ENCODE results near the gene CADM2.

Gene CADM2

DNA sequence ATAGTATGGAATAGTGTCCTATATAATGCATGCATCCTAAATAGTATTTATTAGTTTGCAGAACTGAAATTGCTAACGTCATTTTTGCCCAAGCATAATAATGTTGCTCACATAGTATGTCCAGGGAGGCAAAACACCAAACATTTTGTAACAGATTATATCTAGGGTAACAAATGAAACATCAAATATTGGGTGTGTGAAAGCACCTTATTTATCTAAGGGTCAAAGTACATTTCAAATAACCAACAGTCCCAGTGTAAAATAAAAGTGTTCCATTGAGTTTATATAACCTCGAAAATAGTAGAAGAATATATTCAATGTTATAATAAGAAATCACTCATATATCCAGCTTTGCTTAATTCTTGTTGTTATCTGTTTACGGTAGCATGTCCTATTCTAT is 363.1 kb downstream of the CADM2 start:
- Histone ChIP-seq H3K36me3 (ENCODE audit: control insufficient read depth in 1 of 2, insufficient read depth in 2 of 2, low read length in 2 of 2) (no peaks in the 10 kb centered on the region), H3K9ac (ENCODE audit: low read depth in 1 of 2, low read length in 2 of 2) (no peak overlapping the region), H3K27me3 (ENCODE audit: control insufficient read depth in 1 of 2, insufficient read depth in 2 of 2, low read length in 2 of 2) (no peaks in the 10 kb centered on the region), H3K9me3 (ENCODE audit: control insufficient read depth in 1 of 2, low read length in 2 of 2) (peaks cover 2 to 7% of the 10 kb centered on the region in 2 donors), H3K27ac (ENCODE audit: low read depth, low read length) (no peak overlapping the region), H3K4me1 (ENCODE audit: control insufficient read depth in 1 of 2, insufficient read depth in 2 of 2, low read length in 2 of 2) (no peaks in the 10 kb centered on the region), H3K4me3 (ENCODE audit: low read depth in 1 of 2, low read length in 2 of 2) (no peak overlapping the region)

DNA sequence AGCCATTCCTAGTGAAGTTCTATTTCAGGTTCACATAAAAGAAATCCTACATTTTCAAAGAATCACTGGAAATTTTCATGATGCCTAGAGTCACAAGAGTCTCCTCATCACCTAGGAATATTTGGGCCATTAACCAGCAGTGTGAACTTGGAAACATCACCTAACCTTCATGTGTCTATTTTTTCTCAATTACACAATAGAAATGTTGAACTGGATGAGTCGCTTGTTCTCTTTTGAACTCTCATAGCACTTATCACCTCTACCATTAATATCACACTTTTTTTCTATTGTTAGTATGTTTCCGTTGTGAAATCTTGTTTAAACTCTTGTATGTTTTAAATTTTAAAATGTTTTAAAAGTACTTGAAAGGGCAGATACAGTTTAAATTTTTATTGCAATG is 371.3 kb downstream of the CADM2 start:
- H3K9me3 ChIP-seq (ENCODE audit: control insufficient read depth in 1 of 2, low read length in 2 of 2) = no peaks in the 10 kb centered on the region
- no peak overlapping the region for H3K4me3 ChIP-seq (ENCODE audit: low read depth in 1 of 2, low read length in 2 of 2)
- no peak overlapping the region for H3K27ac ChIP-seq (ENCODE audit: low read depth, low read length)
- H3K27me3 ChIP-seq (ENCODE audit: control insufficient read depth in 1 of 2, insufficient read depth in 2 of 2, low read length in 2 of 2) = no peaks in the 10 kb centered on the region
- no peaks in the 10 kb centered on the region for H3K4me1 ChIP-seq (ENCODE audit: control insufficient read depth in 1 of 2, insufficient read depth in 2 of 2, low read length in 2 of 2)
- no peak overlapping the region for H3K9ac ChIP-seq (ENCODE audit: low read depth in 1 of 2, low read length in 2 of 2)
- no peaks in the 10 kb centered on the region for H3K36me3 ChIP-seq (ENCODE audit: control insufficient read depth in 1 of 2, insufficient read depth in 2 of 2, low read length in 2 of 2)

DNA sequence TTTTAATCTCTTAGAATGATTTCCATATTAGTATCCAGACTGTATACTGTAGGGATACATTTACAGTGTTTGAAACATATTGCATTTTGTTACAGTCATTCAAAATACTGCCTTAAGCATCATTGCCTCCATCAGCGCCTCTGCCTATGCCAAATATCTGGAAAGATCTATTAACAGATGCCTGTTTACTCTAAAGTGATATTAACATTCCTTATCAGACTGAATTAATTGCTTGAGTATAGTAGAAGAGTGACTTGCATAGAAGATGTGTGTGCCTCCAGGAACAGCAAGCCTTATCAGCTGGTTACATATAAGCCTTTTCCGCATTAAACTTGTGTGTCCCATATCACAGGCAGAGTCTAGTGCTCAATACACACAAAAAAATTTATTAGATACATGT is 379.1 kb downstream of the CADM2 start:
- Histone ChIP-seq H3K4me1 (ENCODE audit: control insufficient read depth in 1 of 2, insufficient read depth in 2 of 2, low read length in 2 of 2) (no peaks in the 10 kb centered on the region), H3K9me3 (ENCODE audit: control insufficient read depth in 1 of 2, low read length in 2 of 2) (no peaks in the 10 kb centered on the region), H3K9ac (ENCODE audit: low read depth in 1 of 2, low read length in 2 of 2) (no peak overlapping the region), H3K36me3 (ENCODE audit: control insufficient read depth in 1 of 2, insufficient read depth in 2 of 2, low read length in 2 of 2) (no peaks in the 10 kb centered on the region), H3K27me3 (ENCODE audit: control insufficient read depth in 1 of 2, insufficient read depth in 2 of 2, low read length in 2 of 2) (no peaks in the 10 kb centered on the region), H3K4me3 (ENCODE audit: low read depth in 1 of 2, low read length in 2 of 2) (no peak overlapping the region), H3K27ac (ENCODE audit: low read depth, low read length) (no peak overlapping the region)

DNA sequence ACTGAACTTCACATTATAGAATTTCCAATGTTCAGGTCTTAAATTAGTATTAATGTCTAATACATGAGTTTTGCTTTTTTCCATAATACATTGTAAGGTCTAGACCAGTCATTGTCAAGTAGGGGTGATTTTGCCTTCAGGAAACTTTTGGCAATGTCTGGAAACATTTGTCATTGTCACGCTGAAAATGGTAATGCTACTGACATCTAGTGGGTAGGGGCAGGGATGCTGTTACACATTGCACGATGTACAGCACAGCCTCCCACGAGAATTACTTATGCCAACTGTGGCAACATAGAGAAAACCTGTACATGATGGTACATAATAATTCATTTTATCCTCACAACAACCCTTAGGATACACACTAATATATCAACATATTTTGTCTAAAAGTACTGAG is 384.1 kb downstream of the CADM2 start:
- Histone ChIP-seq H3K27me3 (ENCODE audit: control insufficient read depth in 1 of 2, insufficient read depth in 2 of 2, low read length in 2 of 2) (no peaks in the 10 kb centered on the region), H3K4me3 (ENCODE audit: low read depth in 1 of 2, low read length in 2 of 2) (no peak overlapping the region), H3K4me1 (ENCODE audit: control insufficient read depth in 1 of 2, insufficient read depth in 2 of 2, low read length in 2 of 2) (no peaks in the 10 kb centered on the region), H3K27ac (ENCODE audit: low read depth, low read length) (no peak overlapping the region), H3K9ac (ENCODE audit: low read depth in 1 of 2, low read length in 2 of 2) (no peak overlapping the region), H3K36me3 (ENCODE audit: control insufficient read depth in 1 of 2, insufficient read depth in 2 of 2, low read length in 2 of 2) (no peaks in the 10 kb centered on the region), H3K9me3 (ENCODE audit: control insufficient read depth in 1 of 2, low read length in 2 of 2) (peaks cover 0 to under 1% of the 10 kb centered on the region in 2 donors)

DNA sequence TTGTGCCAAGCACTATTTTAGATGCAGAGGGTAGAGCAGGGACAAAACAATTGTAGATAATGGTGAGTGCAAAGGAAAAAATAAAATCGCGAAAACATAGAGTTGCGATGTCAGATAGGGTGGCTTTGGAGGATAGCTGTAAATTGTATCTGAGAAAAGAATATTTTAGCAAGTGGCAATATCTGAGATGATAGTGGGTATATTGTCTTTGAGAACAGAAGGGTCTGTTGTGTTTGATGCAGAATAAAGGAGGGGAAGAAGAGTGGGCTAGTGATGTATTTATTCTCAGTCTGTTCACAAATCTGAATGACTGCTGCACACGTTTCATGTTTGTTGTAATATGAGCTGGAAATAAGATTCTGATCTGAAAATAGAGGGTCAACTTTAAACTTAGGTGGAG is 396.8 kb downstream of the CADM2 start:
- Histone ChIP-seq H3K27me3 (ENCODE audit: control insufficient read depth in 1 of 2, insufficient read depth in 2 of 2, low read length in 2 of 2) (no peaks in the 10 kb centered on the region), H3K9me3 (ENCODE audit: control insufficient read depth in 1 of 2, low read length in 2 of 2) (no peaks in the 10 kb centered on the region), H3K9ac (ENCODE audit: low read depth in 1 of 2, low read length in 2 of 2) (no peak overlapping the region), H3K4me1 (ENCODE audit: control insufficient read depth in 1 of 2, insufficient read depth in 2 of 2, low read length in 2 of 2) (no peaks in the 10 kb centered on the region), H3K36me3 (ENCODE audit: control insufficient read depth in 1 of 2, insufficient read depth in 2 of 2, low read length in 2 of 2) (no peaks in the 10 kb centered on the region), H3K4me3 (ENCODE audit: low read depth in 1 of 2, low read length in 2 of 2) (no peak overlapping the region), H3K27ac (ENCODE audit: low read depth, low read length) (no peak overlapping the region)

DNA sequence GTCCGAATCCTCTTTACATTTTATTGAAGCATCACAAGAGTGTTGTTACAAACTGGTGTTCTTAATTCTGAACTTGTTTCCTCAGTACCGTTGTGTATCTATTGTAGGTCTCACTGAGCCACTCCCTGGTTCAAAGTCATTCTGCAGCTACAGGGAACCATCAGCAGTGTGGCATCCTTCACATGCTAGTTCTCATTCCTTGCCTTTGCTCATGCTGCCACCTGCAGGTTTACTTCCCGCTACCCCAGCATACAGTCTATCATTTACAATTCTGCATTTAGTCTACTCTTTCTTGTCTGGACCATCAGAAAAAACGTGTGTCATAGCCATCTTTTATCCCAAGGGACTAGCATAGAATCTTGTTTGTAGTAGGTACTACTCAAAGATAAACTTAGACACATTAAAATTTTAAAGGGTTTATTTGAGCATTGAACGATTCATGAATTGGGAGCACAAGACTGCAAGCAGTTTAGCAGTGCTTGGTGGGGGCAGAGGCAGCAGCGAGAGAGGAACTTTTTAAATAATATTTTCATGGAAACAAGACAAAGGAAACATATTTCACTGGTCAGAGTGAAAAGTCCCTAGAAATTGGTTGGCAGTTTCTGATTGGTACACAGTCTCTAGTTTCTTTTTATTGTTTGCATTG is 402.1 kb downstream of the CADM2 start:
- Histone ChIP-seq H3K4me1 (ENCODE audit: control insufficient read depth in 1 of 2, insufficient read depth in 2 of 2, low read length in 2 of 2) (no peaks in the 10 kb centered on the region), H3K27ac (ENCODE audit: low read depth, low read length) (no peak overlapping the region), H3K36me3 (ENCODE audit: control insufficient read depth in 1 of 2, insufficient read depth in 2 of 2, low read length in 2 of 2) (no peaks in the 10 kb centered on the region), H3K9me3 (ENCODE audit: control insufficient read depth in 1 of 2, low read length in 2 of 2) (no peaks in the 10 kb centered on the region), H3K4me3 (ENCODE audit: low read depth in 1 of 2, low read length in 2 of 2) (no peak overlapping the region), H3K27me3 (ENCODE audit: control insufficient read depth in 1 of 2, insufficient read depth in 2 of 2, low read length in 2 of 2) (no peaks in the 10 kb centered on the region), H3K9ac (ENCODE audit: low read depth in 1 of 2, low read length in 2 of 2) (no peak overlapping the region)

DNA sequence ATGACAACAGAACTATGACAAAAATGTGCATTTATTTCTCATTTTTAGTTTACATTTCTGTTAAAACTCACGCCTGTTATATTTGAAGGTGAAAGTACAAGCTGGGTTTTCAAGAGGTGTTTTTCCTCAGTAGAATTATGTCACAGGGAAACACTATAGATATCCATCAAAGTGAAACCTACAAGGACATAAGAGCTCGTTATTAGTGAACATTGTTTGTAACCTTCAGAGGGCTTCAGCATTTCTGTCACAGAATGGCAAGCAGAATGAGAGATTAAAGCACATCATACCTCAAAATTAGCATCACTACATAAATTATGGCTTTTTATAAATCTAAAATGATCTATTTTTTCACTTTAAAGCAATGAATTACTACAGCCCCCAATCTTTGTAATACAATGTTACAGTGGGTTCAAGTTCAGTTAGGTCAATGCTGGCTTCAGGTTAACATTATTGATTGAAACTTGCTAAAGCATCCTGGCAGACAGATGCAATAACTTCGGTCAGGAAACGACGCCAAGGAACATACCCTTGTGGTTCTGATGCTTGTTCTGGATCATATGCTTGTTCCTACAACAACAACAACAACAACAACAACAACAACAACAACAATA is 405.6 kb downstream of the CADM2 start:
- no peaks in the 10 kb centered on the region for H3K9me3 ChIP-seq (ENCODE audit: control insufficient read depth in 1 of 2, low read length in 2 of 2)
- no peak overlapping the region for H3K27ac ChIP-seq (ENCODE audit: low read depth, low read length)
- H3K4me1 ChIP-seq (ENCODE audit: control insufficient read depth in 1 of 2, insufficient read depth in 2 of 2, low read length in 2 of 2) = no peaks in the 10 kb centered on the region
- H3K9ac ChIP-seq (ENCODE audit: low read depth in 1 of 2, low read length in 2 of 2) = no peak overlapping the region
- H3K36me3 ChIP-seq (ENCODE audit: control insufficient read depth in 1 of 2, insufficient read depth in 2 of 2, low read length in 2 of 2) = no peaks in the 10 kb centered on the region
- no peak overlapping the region for H3K4me3 ChIP-seq (ENCODE audit: low read depth in 1 of 2, low read length in 2 of 2)
- H3K27me3 ChIP-seq (ENCODE audit: control insufficient read depth in 1 of 2, insufficient read depth in 2 of 2, low read length in 2 of 2) = no peaks in the 10 kb centered on the region

DNA sequence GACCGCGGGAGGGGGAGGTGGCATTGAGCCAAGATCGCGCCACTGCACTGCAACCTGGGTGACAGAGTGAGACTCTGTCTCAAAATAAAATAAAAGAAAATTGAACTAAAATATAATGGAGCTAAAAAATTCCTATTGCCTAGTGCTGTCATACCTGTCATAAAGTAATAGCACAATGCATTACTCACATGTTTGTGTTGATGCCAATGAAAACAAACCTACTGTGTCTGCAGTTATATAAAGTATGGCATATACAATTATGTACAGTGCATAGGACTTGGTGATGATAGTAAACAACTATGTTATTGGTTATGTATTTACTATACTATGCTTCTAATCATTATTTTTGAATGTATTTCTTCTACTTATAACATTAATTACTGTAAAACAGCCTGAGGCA is 411.6 kb downstream of the CADM2 start:
- Histone ChIP-seq H3K9ac (ENCODE audit: low read depth in 1 of 2, low read length in 2 of 2) (no peak overlapping the region), H3K9me3 (ENCODE audit: control insufficient read depth in 1 of 2, low read length in 2 of 2) (peaks cover 0 to 4% of the 10 kb centered on the region in 2 donors), H3K27me3 (ENCODE audit: control insufficient read depth in 1 of 2, insufficient read depth in 2 of 2, low read length in 2 of 2) (no peaks in the 10 kb centered on the region), H3K4me1 (ENCODE audit: control insufficient read depth in 1 of 2, insufficient read depth in 2 of 2, low read length in 2 of 2) (no peaks in the 10 kb centered on the region), H3K4me3 (ENCODE audit: low read depth in 1 of 2, low read length in 2 of 2) (no peak overlapping the region), H3K27ac (ENCODE audit: low read depth, low read length) (no peak overlapping the region), H3K36me3 (ENCODE audit: control insufficient read depth in 1 of 2, insufficient read depth in 2 of 2, low read length in 2 of 2) (no peaks in the 10 kb centered on the region)

DNA sequence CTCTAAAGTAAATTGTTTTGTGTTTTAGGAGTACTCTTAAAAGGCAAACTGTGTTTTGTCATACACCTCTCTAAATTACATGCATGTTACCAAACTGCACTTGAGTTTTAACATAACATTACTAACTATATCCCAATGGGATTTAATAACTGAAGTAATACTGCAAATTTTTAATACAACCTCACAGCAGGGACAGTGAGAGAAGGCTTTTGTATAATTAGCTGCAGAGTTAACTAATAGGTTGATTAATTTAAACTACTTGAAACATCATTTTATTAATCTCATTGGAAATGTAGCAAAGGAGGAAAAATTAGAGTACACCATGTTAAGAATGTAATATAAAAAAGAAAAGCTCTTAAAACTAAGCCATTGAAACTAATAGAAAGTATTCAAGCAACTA is 417.3 kb downstream of the CADM2 start:
- H3K4me1 ChIP-seq (ENCODE audit: control insufficient read depth in 1 of 2, insufficient read depth in 2 of 2, low read length in 2 of 2) = no peaks in the 10 kb centered on the region
- peaks cover 0 to 4% of the 10 kb centered on the region in 2 donors for H3K9me3 ChIP-seq (ENCODE audit: control insufficient read depth in 1 of 2, low read length in 2 of 2)
- H3K4me3 ChIP-seq (ENCODE audit: low read depth in 1 of 2, low read length in 2 of 2) = no peak overlapping the region
- H3K27ac ChIP-seq (ENCODE audit: low read depth, low read length) = no peak overlapping the region
- H3K27me3 ChIP-seq (ENCODE audit: control insufficient read depth in 1 of 2, insufficient read depth in 2 of 2, low read length in 2 of 2) = no peaks in the 10 kb centered on the region
- no peak overlapping the region for H3K9ac ChIP-seq (ENCODE audit: low read depth in 1 of 2, low read length in 2 of 2)
- H3K36me3 ChIP-seq (ENCODE audit: control insufficient read depth in 1 of 2, insufficient read depth in 2 of 2, low read length in 2 of 2) = no peaks in the 10 kb centered on the region

DNA sequence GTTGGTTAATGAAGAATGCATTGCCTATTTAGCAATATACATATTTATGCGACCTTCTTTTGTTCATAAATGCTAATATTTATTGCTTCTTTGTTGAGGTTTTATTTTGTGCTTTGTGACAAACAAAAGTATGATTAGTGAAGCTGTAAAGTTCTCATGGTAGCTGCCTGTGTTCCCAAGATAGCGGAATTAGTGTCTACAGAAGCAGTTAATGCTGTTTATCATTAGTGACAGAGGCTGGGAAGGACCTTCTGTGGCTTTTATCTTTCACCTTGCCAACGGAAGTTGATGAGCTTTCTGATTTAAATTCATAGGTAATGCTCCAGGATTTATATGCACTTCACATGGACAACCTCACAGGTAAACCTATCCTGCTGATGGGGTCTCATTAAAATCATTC is 418.3 kb downstream of the CADM2 start:
- Histone ChIP-seq H3K36me3 (ENCODE audit: control insufficient read depth in 1 of 2, insufficient read depth in 2 of 2, low read length in 2 of 2) (no peaks in the 10 kb centered on the region), H3K9me3 (ENCODE audit: control insufficient read depth in 1 of 2, low read length in 2 of 2) (peaks cover 0 to 4% of the 10 kb centered on the region in 2 donors), H3K9ac (ENCODE audit: low read depth in 1 of 2, low read length in 2 of 2) (no peak overlapping the region), H3K4me3 (ENCODE audit: low read depth in 1 of 2, low read length in 2 of 2) (no peak overlapping the region), H3K27ac (ENCODE audit: low read depth, low read length) (no peak overlapping the region), H3K27me3 (ENCODE audit: control insufficient read depth in 1 of 2, insufficient read depth in 2 of 2, low read length in 2 of 2) (no peaks in the 10 kb centered on the region), H3K4me1 (ENCODE audit: control insufficient read depth in 1 of 2, insufficient read depth in 2 of 2, low read length in 2 of 2) (no peaks in the 10 kb centered on the region)
